WTC11 (cell line): ENCODE data around the gene GLRA2.

Source experiments
- ESRRA ChIP-seq: sonication (generic); formaldehyde crosslinking; IDR thresholded peaks from 2 replicates; pipeline ENCODE4 v1.8.1; 2022; ENCODE audit warnings: mild to moderate bottlenecking, missing genetic modification reagents, borderline replicate concordance
- KAT7 ChIP-seq: sonication (generic); formaldehyde crosslinking; IDR thresholded peaks from 2 replicates; pipeline ENCODE4 v1.8.1; 2023; ENCODE audit warnings: missing genetic modification reagents, mild to moderate bottlenecking, borderline replicate concordance
- SMAD3 ChIP-seq: sonication (generic); formaldehyde crosslinking; IDR thresholded peaks from 2 replicates; pipeline ENCODE4 v1.8.0; 2022; ENCODE audit warnings: missing genetic modification reagents, mild to moderate bottlenecking, borderline replicate concordance
- ZNF416 ChIP-seq: fragments of 250-450 bp; sonication (Bioruptor Pico); IDR thresholded peaks from 2 replicates; pipeline ENCODE4 v1.9.0; 2021; ENCODE audit warnings: mild to moderate bottlenecking, inconsistent platforms
- TF ChIP-seq, protein P1 (sequence below): fragments of 200-600 bp; IDR thresholded peaks from 2 replicates; pipeline ENCODE4 v1.8.0; 2022; ENCODE audit warnings: antibody characterized with exemption
- TF ChIP-seq, protein P2 (sequence below): sonication (generic); formaldehyde crosslinking; IDR thresholded peaks from 2 replicates; pipeline ENCODE4 v1.8.0; 2022; ENCODE audit warnings: mild to moderate bottlenecking, missing genetic modification reagents
- TF ChIP-seq, protein P3 (sequence below): fragments of 250-450 bp; sonication (Bioruptor Pico); IDR thresholded peaks from 2 replicates; pipeline ENCODE4 v1.9.0; 2021; ENCODE audit warnings: mild to moderate bottlenecking
- TF ChIP-seq, protein P4 (sequence below): sonication (generic); formaldehyde crosslinking; conservative IDR thresholded peaks from 2 replicates; pipeline ENCODE4 v1.8.1; 2022; ENCODE audit warnings: mild to moderate bottlenecking, missing genetic modification reagents
- TF ChIP-seq, protein P5 (sequence below): sonication (generic); formaldehyde crosslinking; IDR thresholded peaks from 2 replicates; pipeline ENCODE4 v1.8.0; 2022; ENCODE audit warnings: mild to moderate bottlenecking, missing genetic modification reagents
- TF ChIP-seq, protein P6 (sequence below): fragments of 250-450 bp; sonication (Bioruptor Pico); IDR thresholded peaks from 2 replicates; pipeline ENCODE4 v1.8.0; 2021; ENCODE audit warnings: mild to moderate bottlenecking

DNA sequence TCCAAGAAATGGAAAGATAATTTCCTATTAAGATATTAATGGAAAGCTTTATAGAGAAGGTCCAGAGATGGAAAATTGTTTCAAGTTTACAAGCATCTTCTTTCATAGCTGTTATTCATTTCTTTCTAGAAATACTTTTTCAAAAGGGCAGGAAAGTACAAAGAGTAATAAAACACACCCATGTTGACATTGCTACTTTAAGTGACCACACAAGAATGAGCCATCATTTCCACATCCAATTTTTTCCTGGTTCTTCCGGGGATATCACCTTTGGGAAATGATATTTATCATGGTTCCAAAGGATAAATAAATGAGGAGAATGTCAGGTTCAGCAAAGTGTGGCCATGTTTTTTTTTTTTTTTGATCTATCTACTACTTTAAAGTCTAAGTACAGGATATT is 4.5 kb downstream of the GLRA2 start:
- TF ChIP-seq, protein P1, sequence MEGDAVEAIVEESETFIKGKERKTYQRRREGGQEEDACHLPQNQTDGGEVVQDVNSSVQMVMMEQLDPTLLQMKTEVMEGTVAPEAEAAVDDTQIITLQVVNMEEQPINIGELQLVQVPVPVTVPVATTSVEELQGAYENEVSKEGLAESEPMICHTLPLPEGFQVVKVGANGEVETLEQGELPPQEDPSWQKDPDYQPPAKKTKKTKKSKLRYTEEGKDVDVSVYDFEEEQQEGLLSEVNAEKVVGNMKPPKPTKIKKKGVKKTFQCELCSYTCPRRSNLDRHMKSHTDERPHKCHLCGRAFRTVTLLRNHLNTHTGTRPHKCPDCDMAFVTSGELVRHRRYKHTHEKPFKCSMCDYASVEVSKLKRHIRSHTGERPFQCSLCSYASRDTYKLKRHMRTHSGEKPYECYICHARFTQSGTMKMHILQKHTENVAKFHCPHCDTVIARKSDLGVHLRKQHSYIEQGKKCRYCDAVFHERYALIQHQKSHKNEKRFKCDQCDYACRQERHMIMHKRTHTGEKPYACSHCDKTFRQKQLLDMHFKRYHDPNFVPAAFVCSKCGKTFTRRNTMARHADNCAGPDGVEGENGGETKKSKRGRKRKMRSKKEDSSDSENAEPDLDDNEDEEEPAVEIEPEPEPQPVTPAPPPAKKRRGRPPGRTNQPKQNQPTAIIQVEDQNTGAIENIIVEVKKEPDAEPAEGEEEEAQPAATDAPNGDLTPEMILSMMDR: no peak
- TF ChIP-seq, protein P2, sequence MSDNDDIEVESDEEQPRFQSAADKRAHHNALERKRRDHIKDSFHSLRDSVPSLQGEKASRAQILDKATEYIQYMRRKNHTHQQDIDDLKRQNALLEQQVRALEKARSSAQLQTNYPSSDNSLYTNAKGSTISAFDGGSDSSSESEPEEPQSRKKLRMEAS (CRISPR knock-in tag): no peak
- TF ChIP-seq ZNF416 (CRISPR knock-in tag) (no peak), SMAD3 (CRISPR knock-in tag) (no peak), KAT7 (no peak), ESRRA (CRISPR knock-in tag) (no peak)
- TF ChIP-seq, protein P3, sequence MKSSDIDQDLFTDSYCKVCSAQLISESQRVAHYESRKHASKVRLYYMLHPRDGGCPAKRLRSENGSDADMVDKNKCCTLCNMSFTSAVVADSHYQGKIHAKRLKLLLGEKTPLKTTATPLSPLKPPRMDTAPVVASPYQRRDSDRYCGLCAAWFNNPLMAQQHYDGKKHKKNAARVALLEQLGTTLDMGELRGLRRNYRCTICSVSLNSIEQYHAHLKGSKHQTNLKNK (CRISPR knock-in tag): no peak
- TF ChIP-seq, protein P4, sequence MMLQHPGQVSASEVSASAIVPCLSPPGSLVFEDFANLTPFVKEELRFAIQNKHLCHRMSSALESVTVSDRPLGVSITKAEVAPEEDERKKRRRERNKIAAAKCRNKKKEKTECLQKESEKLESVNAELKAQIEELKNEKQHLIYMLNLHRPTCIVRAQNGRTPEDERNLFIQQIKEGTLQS (CRISPR knock-in tag): no peak
- TF ChIP-seq, protein P5, sequence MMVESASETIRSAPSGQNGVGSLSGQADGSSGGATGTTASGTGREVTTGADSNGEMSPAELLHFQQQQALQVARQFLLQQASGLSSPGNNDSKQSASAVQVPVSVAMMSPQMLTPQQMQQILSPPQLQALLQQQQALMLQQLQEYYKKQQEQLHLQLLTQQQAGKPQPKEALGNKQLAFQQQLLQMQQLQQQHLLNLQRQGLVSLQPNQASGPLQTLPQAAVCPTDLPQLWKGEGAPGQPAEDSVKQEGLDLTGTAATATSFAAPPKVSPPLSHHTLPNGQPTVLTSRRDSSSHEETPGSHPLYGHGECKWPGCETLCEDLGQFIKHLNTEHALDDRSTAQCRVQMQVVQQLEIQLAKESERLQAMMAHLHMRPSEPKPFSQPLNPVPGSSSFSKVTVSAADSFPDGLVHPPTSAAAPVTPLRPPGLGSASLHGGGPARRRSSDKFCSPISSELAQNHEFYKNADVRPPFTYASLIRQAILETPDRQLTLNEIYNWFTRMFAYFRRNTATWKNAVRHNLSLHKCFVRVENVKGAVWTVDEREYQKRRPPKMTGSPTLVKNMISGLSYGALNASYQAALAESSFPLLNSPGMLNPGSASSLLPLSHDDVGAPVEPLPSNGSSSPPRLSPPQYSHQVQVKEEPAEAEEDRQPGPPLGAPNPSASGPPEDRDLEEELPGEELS (CRISPR knock-in tag): no peak
- TF ChIP-seq, protein P6, sequence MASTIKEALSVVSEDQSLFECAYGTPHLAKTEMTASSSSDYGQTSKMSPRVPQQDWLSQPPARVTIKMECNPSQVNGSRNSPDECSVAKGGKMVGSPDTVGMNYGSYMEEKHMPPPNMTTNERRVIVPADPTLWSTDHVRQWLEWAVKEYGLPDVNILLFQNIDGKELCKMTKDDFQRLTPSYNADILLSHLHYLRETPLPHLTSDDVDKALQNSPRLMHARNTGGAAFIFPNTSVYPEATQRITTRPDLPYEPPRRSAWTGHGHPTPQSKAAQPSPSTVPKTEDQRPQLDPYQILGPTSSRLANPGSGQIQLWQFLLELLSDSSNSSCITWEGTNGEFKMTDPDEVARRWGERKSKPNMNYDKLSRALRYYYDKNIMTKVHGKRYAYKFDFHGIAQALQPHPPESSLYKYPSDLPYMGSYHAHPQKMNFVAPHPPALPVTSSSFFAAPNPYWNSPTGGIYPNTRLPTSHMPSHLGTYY (CRISPR knock-in tag): no peak
